Hepatocyte (in vitro differentiated cells): ENCODE data around the gene TNNT3. TPM values are rescaled to one million over a fixed set of nuclear protein-coding genes. Genes with fewer than 3 reads are reported as not detected.

Experiments used
- DNase-seq: peaks from one replicate; pipeline ENCODE4 v3.0.0-alpha.2; 2016; ENCODE audit warnings: low spot score
- H2AFZ ChIP-seq: fragments of 200-600 bp; sonication (generic); 2 replicates; pipeline ENCODE4 v1.6.0; 2016; ENCODE audit warnings: antibody characterized with exemption, mild to moderate bottlenecking
- H3K27ac ChIP-seq: fragments of 200-600 bp; sonication (generic); 2 replicates; pipeline ENCODE4 v1.5.1; 2016; ENCODE audit warnings: mild to moderate bottlenecking
- H3K27me3 ChIP-seq: fragments of 200-600 bp; sonication (generic); 2 replicates; pipeline ENCODE4 v1.6.1; 2016
- H3K36me3 ChIP-seq: fragments of 200-600 bp; sonication (generic); replicated peaks from 2 replicates; pipeline ENCODE4 v1.5.1; 2016; ENCODE audit warnings: low read depth; ENCODE audit not compliant: insufficient read depth
- H3K4me1 ChIP-seq: fragments of 200-600 bp; sonication (generic); 2 replicates; pipeline ENCODE4 v1.5.1; 2016; ENCODE audit warnings: mild to moderate bottlenecking, moderate library complexity; ENCODE audit not compliant: insufficient read depth
- H3K4me2 ChIP-seq: fragments of 200-600 bp; sonication (generic); 2 replicates; pipeline ENCODE4 v1.6.0; 2016
- H3K4me3 ChIP-seq: fragments of 200-600 bp; sonication (generic); 2 replicates; pipeline ENCODE4 v1.5.1; 2016; ENCODE audit warnings: mild to moderate bottlenecking
- H3K79me2 ChIP-seq: fragments of 200-600 bp; sonication (generic); 2 replicates; pipeline ENCODE4 v1.6.0; 2017; ENCODE audit warnings: mild to moderate bottlenecking
- H3K9me2 ChIP-seq: fragments of 200-600 bp; sonication (generic); replicated peaks from 2 replicates; pipeline ENCODE4 v1.6.0; 2017; ENCODE audit warnings: mild to moderate bottlenecking; ENCODE audit not compliant: insufficient read depth
- H3K9me3 ChIP-seq: fragments of 200-600 bp; sonication (generic); 2 replicates; pipeline ENCODE4 v1.5.1; 2016; ENCODE audit warnings: low read depth, mild to moderate bottlenecking
- H4K20me1 ChIP-seq: fragments of 200-600 bp; sonication (generic); 2 replicates; pipeline ENCODE4 v1.6.0; 2016; ENCODE audit warnings: mild to moderate bottlenecking; ENCODE audit not compliant: insufficient read depth, poor library complexity, severe bottlenecking
- CTCF ChIP-seq: fragments of 200-600 bp; sonication (generic); IDR thresholded peaks from 2 replicates; pipeline ENCODE4 v1.5.1; 2016; ENCODE audit warnings: antibody characterized with exemption, mild to moderate bottlenecking; ENCODE audit not compliant: poor library complexity
- EZH2 ChIP-seq: fragments of 200-600 bp; sonication (generic); IDR thresholded peaks from 2 replicates; pipeline ENCODE4 v1.6.1; 2016; ENCODE audit warnings: antibody characterized with exemption, mild to moderate bottlenecking, borderline replicate concordance
- EZH2phosphoT487 ChIP-seq: fragments of 200-600 bp; sonication (generic); IDR thresholded peaks from one replicate; pipeline ENCODE4 v1.6.1; 2018; ENCODE audit warnings: antibody characterized with exemption, mild to moderate bottlenecking, low read depth, moderate library complexity; ENCODE audit not compliant: unreplicated experiment, severe bottlenecking
- WGBS: methylation state at CpG from one replicate; pipeline ENCODE4 v1.1.6; 2016; ENCODE audit warnings: low lambda C conversion rate; ENCODE audit errors: missing lambda C conversion rate; 5-methylcytosine and 5-hydroxymethylcytosine counted together
- polyA plus RNA-seq: library from polyadenylated mRNA; unstranded; fragments of >200 nt; fragmentation: Nextera tagmentation; extraction: Ambion mirVana; gene quantifications from 2 replicates; pipeline ENCODE4 v1.2.1, GENCODE V29; 2016
- total RNA-seq: library from RNA; depleted of rRNA; stranded (reverse); fragments of >200 nt; gene quantifications from 2 replicates; pipeline ENCODE4 v1.2.3, GENCODE V29; 2014

The TNNT3 gene
- total and polyA plus RNA-seq, 2 experiments from 2014 or later = 19.2 to 29.9 TPM

- Histone ChIP-seq H3K4me1 (no peaks in the 10 kb centered on the region), H2AFZ (no peak overlapping the region), H3K79me2 (no peaks in the 10 kb centered on the region), H3K4me2 (no peak overlapping the region), H3K9me2 (no peaks in the 10 kb centered on the region), H4K20me1 (no peaks in the 10 kb centered on the region), H3K36me3 (no peaks in the 10 kb centered on the region), H3K27me3 (no peaks in the 10 kb centered on the region), H3K9me3 (no peaks in the 10 kb centered on the region), H3K27ac (no peak overlapping the region), H3K4me3 (no peak overlapping the region)
- DNase-seq = no peak
- no CpG with 5 or more reads among the region's 18 CpGs for WGBS
- no peak for TF ChIP-seq EZH2phosphoT487
- TF ChIP-seq EZH2 = no peak
- no peak for TF ChIP-seq CTCF
Measured at GRCh38 chr11:1966531-1966930, 47.0 kb downstream of the TNNT3 start.

GRCh38 chr11:1967641-1968225, 48.2 kb downstream of the TNNT3 start:
- H3K9me2 ChIP-seq = no peaks in the 10 kb centered on the region
- H3K9me3 ChIP-seq = no peaks in the 10 kb centered on the region
- H3K36me3 ChIP-seq = no peaks in the 10 kb centered on the region
- H3K4me2 ChIP-seq = no peak overlapping the region
- H4K20me1 ChIP-seq = no peaks in the 10 kb centered on the region
- TF ChIP-seq EZH2 = no peak
- TF ChIP-seq CTCF = no peak
- no peak for TF ChIP-seq EZH2phosphoT487
- no peak overlapping the region for H3K4me3 ChIP-seq
- no peak overlapping the region for H3K27ac ChIP-seq
- DNase-seq = no peak
- no peaks in the 10 kb centered on the region for H3K4me1 ChIP-seq
- no peaks in the 10 kb centered on the region for H3K27me3 ChIP-seq
- H2AFZ ChIP-seq = no peak overlapping the region
- H3K79me2 ChIP-seq = no peaks in the 10 kb centered on the region
- 20% methylated on average over 2 of the region's 21 CpGs for WGBS

GRCh38 chr11:1968454-1969002, 49.0 kb downstream of the TNNT3 start:
- no CpG with 5 or more reads among the region's 24 CpGs for WGBS
- no peaks in the 10 kb centered on the region for H3K9me3 ChIP-seq
- H2AFZ ChIP-seq = no peak overlapping the region
- H3K4me3 ChIP-seq = no peak overlapping the region
- no peaks in the 10 kb centered on the region for H3K36me3 ChIP-seq
- H3K79me2 ChIP-seq = no peaks in the 10 kb centered on the region
- no peak overlapping the region for H3K4me2 ChIP-seq
- DNase-seq = no peak
- H3K9me2 ChIP-seq = no peaks in the 10 kb centered on the region
- H3K27me3 ChIP-seq = no peaks in the 10 kb centered on the region
- H3K4me1 ChIP-seq = no peaks in the 10 kb centered on the region
- TF ChIP-seq EZH2 (no peak), EZH2phosphoT487 (no peak), CTCF (no peak)
- H3K27ac ChIP-seq = no peak overlapping the region
- no peaks in the 10 kb centered on the region for H4K20me1 ChIP-seq
